Trophoblast cell (in vitro differentiated cells and primary cell): ENCODE data around the gene TMSB4X.

Experiments
- DNase-seq, 2 donors: peaks; one replicate each; pipeline ENCODE4 v3.0.0-alpha.2; 2016
- H2AFZ ChIP-seq: 2 replicates; pipeline ENCODE4 v1.6.1; 2013; ENCODE audit warnings: low read length, moderate library complexity, mild to moderate bottlenecking; ENCODE audit not compliant: insufficient read depth, poor library complexity
- H2AK5ac ChIP-seq: 2 replicates; pipeline ENCODE4 v1.6.1; 2013; ENCODE audit warnings: mild to moderate bottlenecking, low read length
- H2BK120ac ChIP-seq: 2 replicates; pipeline ENCODE4 v1.6.1; 2013; ENCODE audit warnings: low read length, mild to moderate bottlenecking, moderate library complexity; ENCODE audit not compliant: insufficient read depth, poor library complexity
- H2BK12ac ChIP-seq: 2 replicates; pipeline ENCODE4 v1.6.1; 2013; ENCODE audit warnings: mild to moderate bottlenecking, low read length, moderate library complexity
- H2BK5ac ChIP-seq: 2 replicates; pipeline ENCODE4 v1.6.1; 2013; ENCODE audit warnings: low read length, low read depth, moderate library complexity, mild to moderate bottlenecking; ENCODE audit not compliant: poor library complexity
- H3K14ac ChIP-seq: 2 replicates; pipeline ENCODE4 v1.6.1; 2013; ENCODE audit warnings: mild to moderate bottlenecking, low read length
- H3K18ac ChIP-seq: 2 replicates; pipeline ENCODE4 v1.6.1; 2013; ENCODE audit warnings: mild to moderate bottlenecking, low read length
- H3K23ac ChIP-seq: 2 replicates; pipeline ENCODE4 v1.6.1; 2013; ENCODE audit warnings: low read length
- H3K27ac ChIP-seq: 2 replicates; pipeline ENCODE4 v1.5.1; 2013; ENCODE audit warnings: low read depth, mild to moderate bottlenecking, inconsistent platforms, low read length, moderate library complexity
- H3K27me3 ChIP-seq: 2 replicates; pipeline ENCODE4 v1.6.1; 2013; ENCODE audit warnings: inconsistent platforms, mild to moderate bottlenecking, low read length, moderate library complexity; ENCODE audit not compliant: insufficient read depth
- H3K36me3 ChIP-seq, 2 experiments: 1 replicate in 1 of 2; 2 replicates in 1 of 2; pipeline ENCODE4 v1.6.1; 2013; ENCODE audit warnings: low read length in 2 of 2, mild to moderate bottlenecking in 2 of 2, moderate library complexity in 1 of 2; ENCODE audit not compliant: insufficient read depth in 2 of 2, control insufficient read depth in 1 of 2
- H3K4ac ChIP-seq: 2 replicates; pipeline ENCODE4 v1.6.1; 2013; ENCODE audit warnings: low read depth, mild to moderate bottlenecking, low read length, moderate library complexity
- H3K4me1 ChIP-seq, 2 experiments: 1 replicate in 1 of 2; 2 replicates in 1 of 2; pipeline ENCODE4 v1.6.1; 2013; ENCODE audit warnings: low read length in 2 of 2, mild to moderate bottlenecking in 2 of 2, moderate library complexity in 1 of 2; ENCODE audit not compliant: insufficient read depth in 2 of 2, control insufficient read depth in 1 of 2
- H3K4me2 ChIP-seq: 2 replicates; pipeline ENCODE4 v1.6.1; 2013; ENCODE audit warnings: inconsistent platforms, mild to moderate bottlenecking, low read length, moderate library complexity
- H3K4me3 ChIP-seq: 2 replicates; pipeline ENCODE4 v1.5.1; 2013; ENCODE audit warnings: mild to moderate bottlenecking, low read depth, low read length, inconsistent platforms
- H3K79me1 ChIP-seq: one replicate; pipeline ENCODE4 v1.6.1; 2013; ENCODE audit warnings: low read length
- H3K79me2 ChIP-seq: 2 replicates; pipeline ENCODE4 v1.6.1; 2013; ENCODE audit warnings: low read length, mild to moderate bottlenecking; ENCODE audit not compliant: control insufficient read depth, insufficient read depth, poor library complexity
- H3K9ac ChIP-seq: 2 replicates; pipeline ENCODE4 v1.6.1; 2013; ENCODE audit warnings: mild to moderate bottlenecking, low read length
- H3K9me3 ChIP-seq: 2 replicates; pipeline ENCODE4 v1.6.1; 2013; ENCODE audit warnings: low read depth, mild to moderate bottlenecking, control low read depth, inconsistent platforms, low read length; ENCODE audit not compliant: insufficient read depth
- H4K12ac ChIP-seq: 2 replicates; pipeline ENCODE4 v1.6.1; 2013; ENCODE audit warnings: low read depth, mild to moderate bottlenecking, low read length, moderate library complexity
- H4K8ac ChIP-seq: 2 replicates; pipeline ENCODE4 v1.6.1; 2013; ENCODE audit warnings: low read depth, mild to moderate bottlenecking, low read length, moderate library complexity
- H4K91ac ChIP-seq: one replicate; pipeline ENCODE4 v1.6.1; 2013; ENCODE audit warnings: low read depth, mild to moderate bottlenecking, low read length, moderate library complexity
- WGBS: extraction: QIAGEN DNeasy Blood & Tissue Kit; methylation state at CpG from one replicate; pipeline ENCODE4 v1.1.7; 2013; ENCODE audit warnings: missing lambda C conversion rate; ENCODE audit not compliant: insufficient read length, insufficient coverage; ENCODE audit errors: extremely low coverage; 5-methylcytosine and 5-hydroxymethylcytosine counted together

Gene TMSB4X

DNA sequence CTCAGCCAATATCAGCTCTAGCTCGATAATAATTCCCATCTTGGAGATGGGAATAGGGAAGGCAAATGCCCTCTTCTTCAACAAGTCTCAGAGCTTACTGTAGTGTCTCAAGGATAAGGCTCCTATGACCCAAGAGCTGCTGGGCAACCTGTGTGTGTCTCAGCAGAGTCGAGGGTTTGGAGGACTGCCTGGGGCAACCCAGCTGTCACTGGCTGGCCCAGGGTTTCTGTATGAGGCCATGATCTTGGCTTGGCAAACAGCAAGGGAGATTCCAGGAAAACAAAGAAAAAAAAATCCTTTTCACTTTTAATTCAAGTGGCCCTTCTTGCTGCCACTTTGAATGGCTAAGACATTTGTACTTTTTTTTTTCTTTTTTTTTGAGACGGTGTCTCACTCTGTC is 34.4 kb downstream of the TMSB4X start:
- no CpG with 5 or more reads among the region's 3 CpGs for WGBS
- H3K4ac ChIP-seq, result no peak overlapping the region
- no peaks in the 10 kb centered on the region for H3K27me3 ChIP-seq
- no peak overlapping the region for H3K18ac ChIP-seq
- no peak overlapping the region for H3K4me3 ChIP-seq
- H3K9ac ChIP-seq, result no peak overlapping the region
- H2BK120ac ChIP-seq, result no peak overlapping the region
- no peak overlapping the region for H3K4me2 ChIP-seq
- DNase-seq, result peak in 1 of 2 donors; percentile 29
- no peaks in the 10 kb centered on the region for H3K79me1 ChIP-seq
- no peak overlapping the region for H2AFZ ChIP-seq
- no peak overlapping the region for H4K91ac ChIP-seq
- peaks cover 0 to 2% of the 10 kb centered on the region in 2 experiments for H3K4me1 ChIP-seq
- H3K27ac ChIP-seq, result no peak overlapping the region
- no peaks in the 10 kb centered on the region for H3K9me3 ChIP-seq
- H2BK5ac ChIP-seq, result no peak overlapping the region
- H3K79me2 ChIP-seq, result no peaks in the 10 kb centered on the region
- no peak overlapping the region for H2AK5ac ChIP-seq
- H3K14ac ChIP-seq, result no peak overlapping the region
- H2BK12ac ChIP-seq, result no peak overlapping the region
- no peaks in the 10 kb centered on the region for H3K36me3 ChIP-seq
- no peak overlapping the region for H4K12ac ChIP-seq
- H3K23ac ChIP-seq, result no peak overlapping the region
- no peak overlapping the region for H4K8ac ChIP-seq

- H3K79me2 ChIP-seq, result no peaks in the 10 kb centered on the region
- no peaks in the 10 kb centered on the region for H3K36me3 ChIP-seq
- H2AFZ ChIP-seq, result no peak overlapping the region
- WGBS, result no CpG with 5 or more reads among the region's 8 CpGs
- no peak overlapping the region for H3K23ac ChIP-seq
- H2BK12ac ChIP-seq, result no peak overlapping the region
- no peak overlapping the region for H2BK5ac ChIP-seq
- no peak overlapping the region for H3K4me2 ChIP-seq
- H3K4me3 ChIP-seq, result no peak overlapping the region
- H3K9ac ChIP-seq, result no peak overlapping the region
- H3K79me1 ChIP-seq, result no peaks in the 10 kb centered on the region
- H3K9me3 ChIP-seq, result no peaks in the 10 kb centered on the region
- H3K4ac ChIP-seq, result no peak overlapping the region
- H4K91ac ChIP-seq, result no peak overlapping the region
- H3K4me1 ChIP-seq, result peaks cover 0 to 2% of the 10 kb centered on the region in 2 experiments
- no peak overlapping the region for H3K27ac ChIP-seq
- H3K18ac ChIP-seq, result no peak overlapping the region
- no peak overlapping the region for H2BK120ac ChIP-seq
- H4K12ac ChIP-seq, result no peak overlapping the region
- H3K14ac ChIP-seq, result no peak overlapping the region
- H2AK5ac ChIP-seq, result no peak overlapping the region
- no peak overlapping the region for H4K8ac ChIP-seq
- no peaks in the 10 kb centered on the region for H3K27me3 ChIP-seq
- DNase-seq, result no peak
Observed at GRCh38 chrX:13009844-13010243, 34.9 kb downstream of the TMSB4X start.

GRCh38 chrX:13010546-13010945 is 35.6 kb downstream of the TMSB4X start:
- H3K27ac ChIP-seq, result no peak overlapping the region
- no peak overlapping the region for H2BK5ac ChIP-seq

DNA sequence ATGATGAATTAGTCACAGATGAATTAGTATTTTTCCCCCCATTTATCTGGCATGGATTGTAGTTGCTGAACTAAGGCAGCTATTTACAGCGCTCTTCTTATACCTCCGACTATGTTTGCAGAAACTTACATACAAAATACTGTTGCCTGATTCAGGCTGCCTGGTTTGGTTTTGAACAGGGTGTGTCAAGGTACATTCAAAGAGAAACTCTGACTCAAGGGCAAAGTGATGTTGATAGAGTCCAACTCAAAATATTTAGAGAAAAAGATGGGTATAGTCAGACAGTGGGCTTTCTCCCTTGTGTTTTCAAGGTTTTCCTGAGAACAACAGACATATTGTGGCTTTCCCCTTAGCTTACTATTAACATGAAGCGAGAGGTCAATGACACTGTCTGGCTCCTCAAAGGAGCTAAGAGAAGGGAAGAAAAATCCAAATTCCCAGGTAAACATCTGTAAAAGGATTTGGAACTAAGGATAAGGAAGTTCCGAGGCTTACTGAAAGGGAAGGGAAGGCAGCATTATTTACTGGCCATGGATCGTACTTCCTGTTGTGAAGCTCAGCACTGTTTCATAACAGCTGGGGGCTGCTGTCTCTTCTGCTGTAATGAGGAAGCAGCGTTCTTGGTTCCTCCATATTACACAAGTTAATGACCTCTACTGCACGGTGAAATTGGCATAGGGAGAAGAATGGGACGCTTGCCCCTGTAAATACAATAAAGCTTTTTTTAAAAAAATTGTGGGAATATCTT is 38.6 kb downstream of the TMSB4X start:
- no peaks in the 10 kb centered on the region for H3K79me1 ChIP-seq
- H3K14ac ChIP-seq, result no peak overlapping the region
- H3K4me1 ChIP-seq, result peaks cover 0 to 2% of the 10 kb centered on the region in 2 experiments
- H3K36me3 ChIP-seq, result no peaks in the 10 kb centered on the region
- H3K4ac ChIP-seq, result no peak overlapping the region
- no peak overlapping the region for H2AFZ ChIP-seq
- no peak overlapping the region for H4K91ac ChIP-seq
- no peak overlapping the region for H2AK5ac ChIP-seq
- no peaks in the 10 kb centered on the region for H3K79me2 ChIP-seq
- H2BK5ac ChIP-seq, result no peak overlapping the region
- H3K18ac ChIP-seq, result no peak overlapping the region
- no peak overlapping the region for H3K23ac ChIP-seq
- no peak overlapping the region for H4K12ac ChIP-seq
- H3K27me3 ChIP-seq, result no peaks in the 10 kb centered on the region
- no peaks in the 10 kb centered on the region for H3K9me3 ChIP-seq
- no peak overlapping the region for H3K4me3 ChIP-seq
- H3K4me2 ChIP-seq, result no peak overlapping the region
- no peak overlapping the region for H3K27ac ChIP-seq
- WGBS, result no CpG with 5 or more reads among the region's 8 CpGs
- H2BK12ac ChIP-seq, result no peak overlapping the region
- no peak overlapping the region for H2BK120ac ChIP-seq
- DNase-seq, result peak; percentile 33 to 64
- no peak overlapping the region for H3K9ac ChIP-seq
- no peak overlapping the region for H4K8ac ChIP-seq

More at GRCh38 chrX:13010546-13010945, 35.6 kb downstream of the TMSB4X start:
- H2BK120ac ChIP-seq, result no peak overlapping the region
- no peak overlapping the region for H4K12ac ChIP-seq
- H3K14ac ChIP-seq, result no peak overlapping the region
- H3K4me1 ChIP-seq, result peaks cover 0 to 2% of the 10 kb centered on the region in 2 experiments
- no peaks in the 10 kb centered on the region for H3K79me2 ChIP-seq
- no peak overlapping the region for H2AFZ ChIP-seq
- no peak overlapping the region for H3K4me3 ChIP-seq
- H3K79me1 ChIP-seq, result no peaks in the 10 kb centered on the region
- no peak overlapping the region for H3K4ac ChIP-seq
- no peak overlapping the region for H3K4me2 ChIP-seq
- H4K8ac ChIP-seq, result no peak overlapping the region
- H2BK12ac ChIP-seq, result no peak overlapping the region
- no peak overlapping the region for H3K18ac ChIP-seq
- H2AK5ac ChIP-seq, result no peak overlapping the region
- no peaks in the 10 kb centered on the region for H3K27me3 ChIP-seq
- H3K36me3 ChIP-seq, result no peaks in the 10 kb centered on the region
- H3K23ac ChIP-seq, result no peak overlapping the region
- H4K91ac ChIP-seq, result no peak overlapping the region
- WGBS, result no CpG with 5 or more reads among the region's 2 CpGs
- H3K9me3 ChIP-seq, result no peaks in the 10 kb centered on the region
- no peak for DNase-seq
- no peak overlapping the region for H3K9ac ChIP-seq
